GM19239 (cell line): ENCODE data around the gene ITGA2B.

Experiments used
- DNase-seq: peaks from one replicate; pipeline ENCODE4 v3.0.0; 2011; ENCODE audit warnings: low spot score; ENCODE audit not compliant: insufficient read length
- FAIRE-seq: peaks from 2 replicates; lab custom pipeline; 2011; peaks lifted over from hg19 to GRCh38; lab: Jason Lieb, UNC

The ITGA2B gene

GRCh38 chr17:44389281-44389680, at the start of gene ITGA2B:
TSS of gene ITGA2B (minus strand) at chr17:44389649. CDS start at chr17:44389473, 176 bp downstream.
- FAIRE-seq = no peak

GRCh38 chr17:44439168-44439567, 49.7 kb upstream of the ITGA2B start:
- no peak for DNase-seq
- no peak for FAIRE-seq

More at GRCh38 chr17:44389281-44389680, at the start of gene ITGA2B:
- no peak for DNase-seq

- FAIRE-seq = peak; percentile 80
- peak; percentile 4 for DNase-seq
Measured at GRCh38 chr17:44438636-44439035, 49.2 kb upstream of the ITGA2B start.

- DNase-seq (no peak), FAIRE-seq (no peak)
Measured at GRCh38 chr17:44436336-44436735, 46.9 kb upstream of the ITGA2B start.

GRCh38 chr17:44432254-44433157, 43.1 kb upstream of the ITGA2B start:
- DNase-seq = no peak

GRCh38 chr17:44424828-44425461, 35.5 kb upstream of the ITGA2B start:
- FAIRE-seq = peak; percentile 60
- DNase-seq = no peak

More at GRCh38 chr17:44432254-44433157, 43.1 kb upstream of the ITGA2B start:
- FAIRE-seq = no peak

GRCh38 chr17:44417553-44417952, 28.1 kb upstream of the ITGA2B start:
- DNase-seq (no peak), FAIRE-seq (no peak)

GRCh38 chr17:44416558-44417289, 27.3 kb upstream of the ITGA2B start:
- FAIRE-seq (no peak), DNase-seq (no peak)

- no peak for DNase-seq
- peak; percentile 39 for FAIRE-seq
Measured at GRCh38 chr17:44414394-44415155, 25.1 kb upstream of the ITGA2B start.

GRCh38 chr17:44409309-44410028, 20.0 kb upstream of the ITGA2B start:
- DNase-seq (no peak), FAIRE-seq (no peak)

GRCh38 chr17:44408786-44409185, 19.3 kb upstream of the ITGA2B start:
- DNase-seq (no peak), FAIRE-seq (peak; percentile 51)

GRCh38 chr17:44402564-44403172, 13.2 kb upstream of the ITGA2B start:
- DNase-seq = no peak
- FAIRE-seq = peak; percentile 73

- DNase-seq = no peak
- FAIRE-seq = peak; percentile 89
Measured at GRCh38 chr17:44400226-44400847, 10.9 kb upstream of the ITGA2B start.

GRCh38 chr17:44398692-44399691, 9.5 kb upstream of the ITGA2B start:
- DNase-seq = no peak
- no peak for FAIRE-seq

- DNase-seq (no peak), FAIRE-seq (no peak)
Measured at GRCh38 chr17:44397479-44398440, 8.3 kb upstream of the ITGA2B start.

GRCh38 chr17:44396946-44397345, 7.5 kb upstream of the ITGA2B start:
- DNase-seq (no peak), FAIRE-seq (no peak)
